ENCODE data around the gene KIAA1958.

KIAA1958 gene

GRCh38 chr9:112648624-112649023 is 162.0 kb downstream of the KIAA1958 start:
- Mint-ChIP-seq H3K9me3 (peaks cover 30% of the 10 kb centered on the region), H3K27ac (no peak overlapping the region), H3K4me1 (no peaks in the 10 kb centered on the region), H3K27me3 (ENCODE audit: low read depth) (no peaks in the 10 kb centered on the region), H3K4me3 (no peak overlapping the region), H3K36me3 (ENCODE audit: low read depth) (peaks cover 73% of the 10 kb centered on the region)
- TF ChIP-seq CTCF (IDR thresholded peaks at IDR 0.05; ENCODE audit: unreplicated experiment in 3 of 3): no peak

GRCh38 chr9:112654282-112654681 is 167.7 kb downstream of the KIAA1958 start:
- Mint-ChIP-seq H3K9me3 (peaks cover 7% of the 10 kb centered on the region), H3K36me3 (ENCODE audit: low read depth) (peaks cover 57% of the 10 kb centered on the region), H3K4me1 (no peaks in the 10 kb centered on the region), H3K27ac (no peak overlapping the region), H3K27me3 (ENCODE audit: low read depth) (no peaks in the 10 kb centered on the region), H3K4me3 (no peak overlapping the region)
- TF ChIP-seq CTCF (IDR thresholded peaks at IDR 0.05; ENCODE audit: unreplicated experiment in 3 of 3): no peak

GRCh38 chr9:112655668-112656067 is 169.0 kb downstream of the KIAA1958 start:
- Mint-ChIP-seq H3K36me3 (ENCODE audit: low read depth) (peaks cover 56% of the 10 kb centered on the region), H3K9me3 (peaks cover 3% of the 10 kb centered on the region), H3K4me1 (no peaks in the 10 kb centered on the region), H3K4me3 (no peak overlapping the region), H3K27ac (no peak overlapping the region), H3K27me3 (ENCODE audit: low read depth) (no peaks in the 10 kb centered on the region)
- no peak for TF ChIP-seq CTCF (IDR thresholded peaks at IDR 0.05; ENCODE audit: unreplicated experiment in 3 of 3)

GRCh38 chr9:112659906-112660305 is 173.3 kb downstream of the KIAA1958 start:
- TF ChIP-seq CTCF (IDR thresholded peaks at IDR 0.05; ENCODE audit: unreplicated experiment in 3 of 3): no peak
- Mint-ChIP-seq H3K36me3 (ENCODE audit: low read depth) (peaks cover 30% of the 10 kb centered on the region), H3K27ac (no peak overlapping the region), H3K4me3 (no peak overlapping the region), H3K4me1 (no peaks in the 10 kb centered on the region), H3K9me3 (peaks cover 3% of the 10 kb centered on the region), H3K27me3 (ENCODE audit: low read depth) (no peaks in the 10 kb centered on the region)

- Mint-ChIP-seq H3K36me3 (ENCODE audit: low read depth) (peaks cover 15% of the 10 kb centered on the region), H3K27me3 (ENCODE audit: low read depth) (no peaks in the 10 kb centered on the region), H3K4me3 (no peak overlapping the region), H3K27ac (no peak overlapping the region), H3K9me3 (no peaks in the 10 kb centered on the region), H3K4me1 (no peaks in the 10 kb centered on the region)
- TF ChIP-seq CTCF (IDR thresholded peaks at IDR 0.05; ENCODE audit: unreplicated experiment in 3 of 3): no peak
These were observed 177.1 kb downstream of the KIAA1958 start for GRCh38 chr9:112663681-112664080.

GRCh38 chr9:112664531-112664930 is 177.9 kb downstream of the KIAA1958 start:
- no peak for TF ChIP-seq CTCF (IDR thresholded peaks at IDR 0.05; ENCODE audit: unreplicated experiment in 3 of 3)
- Mint-ChIP-seq H3K4me3 (no peak overlapping the region), H3K27ac (no peak overlapping the region), H3K36me3 (ENCODE audit: low read depth) (peaks cover 8% of the 10 kb centered on the region), H3K9me3 (no peaks in the 10 kb centered on the region), H3K27me3 (ENCODE audit: low read depth) (no peaks in the 10 kb centered on the region), H3K4me1 (no peaks in the 10 kb centered on the region)

All from nephron (organoid).